HEK293 (cell line): ENCODE results near the gene HMG20A.

Experiments
- CTCF ChIA-PET: fragments of 350-600 bp; formaldehyde crosslinking; extraction: SDS; loops from one replicate; lab custom pipeline; 2021; ENCODE audit warnings: antibody characterized with exemption; lab: Yijun Ruan, JAX
- POLR2A ChIA-PET: fragments of 300-600 bp; formaldehyde crosslinking; extraction: SDS; loops from one replicate; lab custom pipeline; 2020; ENCODE audit warnings: antibody characterized with exemption, inconsistent platforms; lab: Yijun Ruan, JAX
- H3K27ac ChIP-seq: fragments of 200-500 bp; sonication (Bioruptor generic); 2 replicates; pipeline ENCODE4 v1.5.1; 2014; ENCODE audit warnings: low read depth, low read length, control low read depth, inconsistent platforms; ENCODE audit errors: extremely low read depth
- H3K36me3 ChIP-seq, 2 experiments: fragments of 200-500 bp in 1 of 2; sonication (Bioruptor generic) in 1 of 2; 1 replicate in 1 of 2; 2 replicates in 1 of 2; pipeline ENCODE4 v1.5.1; 2014 to 2017; ENCODE audit warnings: inconsistent platforms in 2 of 2, low read length in 2 of 2; ENCODE audit not compliant: control insufficient read depth in 2 of 2, insufficient read depth in 1 of 2
- H3K4me1 ChIP-seq: fragments of 200-500 bp; sonication (Bioruptor generic); 2 replicates; pipeline ENCODE4 v1.5.1; 2014; ENCODE audit warnings: mild to moderate bottlenecking, low read length, inconsistent platforms; ENCODE audit not compliant: control insufficient read depth, insufficient read depth
- H3K4me3 ChIP-seq: 2 replicates; pipeline ENCODE4 v1.5.1; 2011; ENCODE audit warnings: low read depth, mild to moderate bottlenecking, control low read depth, low read length, moderate library complexity
- H3K9me3 ChIP-seq: fragments of 200-500 bp; sonication (Bioruptor generic); 2 replicates; pipeline ENCODE4 v1.5.1; 2014; ENCODE audit warnings: low read depth, low read length, inconsistent platforms; ENCODE audit not compliant: control insufficient read depth, insufficient read depth
- BCL11B ChIP-seq: fragments of 450-650 bp; formaldehyde crosslinking; IDR thresholded peaks from 2 replicates; pipeline ENCODE4 v1.5.1; 2016; ENCODE audit warnings: low read depth, missing biosample characterization, missing genetic modification characterization
- FEZF1 ChIP-seq: fragments of 450-650 bp; formaldehyde crosslinking; IDR thresholded peaks from 2 replicates; pipeline ENCODE4 v1.5.1; 2016; ENCODE audit warnings: missing biosample characterization, missing genetic modification characterization
- KLF10 ChIP-seq: fragments of 450-650 bp; IDR thresholded peaks from 2 replicates; pipeline ENCODE4 v1.5.1; 2018; ENCODE audit warnings: missing biosample characterization, mild to moderate bottlenecking, missing genetic modification characterization
- KLF17 ChIP-seq: fragments of 450-650 bp; formaldehyde crosslinking; IDR thresholded peaks from 2 replicates; pipeline ENCODE4 v1.5.1; 2016; ENCODE audit warnings: missing biosample characterization, missing genetic modification characterization
- MZF1 ChIP-seq: fragments of 450-650 bp; formaldehyde crosslinking; IDR thresholded peaks from 2 replicates; pipeline ENCODE4 v1.5.1; 2017; ENCODE audit warnings: missing biosample characterization, missing genetic modification characterization, borderline replicate concordance
- SALL2 ChIP-seq: fragments of 450-650 bp; formaldehyde crosslinking; IDR thresholded peaks from 2 replicates; pipeline ENCODE4 v1.5.0; 2017; ENCODE audit warnings: missing biosample characterization, mild to moderate bottlenecking, missing genetic modification characterization, borderline replicate concordance
- ZIC2 ChIP-seq: fragments of 450-650 bp; formaldehyde crosslinking; IDR thresholded peaks from 2 replicates; pipeline ENCODE4 v1.5.1; 2016; ENCODE audit warnings: missing biosample characterization, missing genetic modification characterization
- ZNF121 ChIP-seq: fragments of 450-650 bp; formaldehyde crosslinking; IDR thresholded peaks from 2 replicates; pipeline ENCODE4 v1.5.1; 2016; ENCODE audit warnings: missing biosample characterization, missing genetic modification characterization
- ZNF133 ChIP-seq: fragments of 450-650 bp; formaldehyde crosslinking; IDR thresholded peaks from 2 replicates; pipeline ENCODE4 v1.5.1; 2016; ENCODE audit warnings: missing biosample characterization, missing genetic modification characterization
- ZNF169 ChIP-seq: fragments of 450-650 bp; formaldehyde crosslinking; IDR thresholded peaks from 2 replicates; pipeline ENCODE4 v1.5.1; 2016; ENCODE audit warnings: missing biosample characterization, missing genetic modification characterization
- ZNF211 ChIP-seq: fragments of 450-650 bp; formaldehyde crosslinking; IDR thresholded peaks from 2 replicates; pipeline ENCODE4 v1.5.1; 2016; ENCODE audit warnings: low read depth, missing biosample characterization, missing genetic modification characterization
- ZNF341 ChIP-seq: fragments of 450-650 bp; formaldehyde crosslinking; IDR thresholded peaks from 2 replicates; pipeline ENCODE4; 2016; ENCODE audit warnings: low read depth, missing biosample characterization, missing genetic modification characterization
- ZNF362 ChIP-seq: fragments of 450-650 bp; formaldehyde crosslinking; IDR thresholded peaks from 2 replicates; pipeline ENCODE4 v1.5.1; 2016; ENCODE audit warnings: missing biosample characterization, missing genetic modification characterization
- ZNF426 ChIP-seq: fragments of 450-650 bp; formaldehyde crosslinking; IDR thresholded peaks from 2 replicates; pipeline ENCODE4 v1.5.1; 2017; ENCODE audit warnings: missing biosample characterization, missing genetic modification characterization, mild to moderate bottlenecking, inconsistent platforms, moderate library complexity
- ZNF513 ChIP-seq: fragments of 450-650 bp; IDR thresholded peaks from 2 replicates; pipeline ENCODE4 v1.5.1; 2018; ENCODE audit warnings: missing biosample characterization, missing genetic modification characterization
- ZNF549 ChIP-seq: fragments of 450-650 bp; IDR thresholded peaks from 2 replicates; pipeline ENCODE4 v1.5.1; 2018; ENCODE audit warnings: missing biosample characterization, missing genetic modification characterization, mild to moderate bottlenecking, inconsistent platforms, moderate library complexity
- ZNF626 ChIP-seq: fragments of 450-650 bp; sonication (Bioruptor Pico); formaldehyde crosslinking; IDR thresholded peaks from 2 replicates; pipeline ENCODE4 v1.5.1; 2018; ENCODE audit warnings: missing biosample characterization, missing genetic modification characterization, inconsistent platforms
- ZNF660 ChIP-seq: fragments of 450-650 bp; IDR thresholded peaks from 2 replicates; pipeline ENCODE4 v1.5.1; 2018; ENCODE audit warnings: missing biosample characterization, mild to moderate bottlenecking, missing genetic modification characterization
- ZNF670 ChIP-seq: fragments of 450-650 bp; formaldehyde crosslinking; IDR thresholded peaks from 2 replicates; pipeline ENCODE4 v1.5.1; 2016; ENCODE audit warnings: missing biosample characterization, missing genetic modification characterization, low read depth
- ZNF692 ChIP-seq: fragments of 450-650 bp; formaldehyde crosslinking; IDR thresholded peaks from 2 replicates; pipeline ENCODE4 v1.5.1; 2016; ENCODE audit warnings: missing biosample characterization, missing genetic modification characterization
- ZNF747 ChIP-seq: fragments of 450-650 bp; formaldehyde crosslinking; IDR thresholded peaks from 2 replicates; pipeline ENCODE4 v1.5.1; 2016; ENCODE audit warnings: missing biosample characterization, missing genetic modification characterization
- ZSCAN30 ChIP-seq: fragments of 450-650 bp; IDR thresholded peaks from 2 replicates; pipeline ENCODE4 v1.5.1; 2018; ENCODE audit warnings: missing biosample characterization, mild to moderate bottlenecking, missing genetic modification characterization, moderate library complexity
- ZXDB ChIP-seq: fragments of 450-650 bp; formaldehyde crosslinking; IDR thresholded peaks from 2 replicates; pipeline ENCODE4 v1.5.1; 2016; ENCODE audit warnings: missing biosample characterization, missing genetic modification characterization
- TF ChIP-seq, protein P1 (sequence below): fragments of 450-650 bp; formaldehyde crosslinking; conservative IDR thresholded peaks from 2 replicates; pipeline ENCODE4 v1.5.1; 2016; ENCODE audit warnings: low read depth, missing biosample characterization, missing genetic modification characterization
- TF ChIP-seq, protein P2 (sequence below): fragments of 450-650 bp; formaldehyde crosslinking; IDR thresholded peaks from 2 replicates; pipeline ENCODE4 v1.5.1; 2017; ENCODE audit warnings: missing biosample characterization, missing genetic modification characterization
- TF ChIP-seq, protein P3 (sequence below): fragments of 450-650 bp; formaldehyde crosslinking; IDR thresholded peaks from 2 replicates; pipeline ENCODE4 v1.5.1; 2016; ENCODE audit warnings: missing biosample characterization, missing genetic modification characterization

Gene HMG20A

GRCh38 chr15:77497110-77497737 is 76.5 kb downstream of the HMG20A start (continued):
- no peak for TF ChIP-seq ZNF426 (tag by site-specific recombination)
- no peak for TF ChIP-seq ZNF211
- no peak for TF ChIP-seq ZNF513 (tag by site-specific recombination)
- 0 out of 2 replicates have a peak, but pooled peaks have one; percentile 36 for TF ChIP-seq ZNF692 (tag by site-specific recombination)
- TF ChIP-seq BCL11B (tag by site-specific recombination), result no peak
- TF ChIP-seq, protein P1, sequence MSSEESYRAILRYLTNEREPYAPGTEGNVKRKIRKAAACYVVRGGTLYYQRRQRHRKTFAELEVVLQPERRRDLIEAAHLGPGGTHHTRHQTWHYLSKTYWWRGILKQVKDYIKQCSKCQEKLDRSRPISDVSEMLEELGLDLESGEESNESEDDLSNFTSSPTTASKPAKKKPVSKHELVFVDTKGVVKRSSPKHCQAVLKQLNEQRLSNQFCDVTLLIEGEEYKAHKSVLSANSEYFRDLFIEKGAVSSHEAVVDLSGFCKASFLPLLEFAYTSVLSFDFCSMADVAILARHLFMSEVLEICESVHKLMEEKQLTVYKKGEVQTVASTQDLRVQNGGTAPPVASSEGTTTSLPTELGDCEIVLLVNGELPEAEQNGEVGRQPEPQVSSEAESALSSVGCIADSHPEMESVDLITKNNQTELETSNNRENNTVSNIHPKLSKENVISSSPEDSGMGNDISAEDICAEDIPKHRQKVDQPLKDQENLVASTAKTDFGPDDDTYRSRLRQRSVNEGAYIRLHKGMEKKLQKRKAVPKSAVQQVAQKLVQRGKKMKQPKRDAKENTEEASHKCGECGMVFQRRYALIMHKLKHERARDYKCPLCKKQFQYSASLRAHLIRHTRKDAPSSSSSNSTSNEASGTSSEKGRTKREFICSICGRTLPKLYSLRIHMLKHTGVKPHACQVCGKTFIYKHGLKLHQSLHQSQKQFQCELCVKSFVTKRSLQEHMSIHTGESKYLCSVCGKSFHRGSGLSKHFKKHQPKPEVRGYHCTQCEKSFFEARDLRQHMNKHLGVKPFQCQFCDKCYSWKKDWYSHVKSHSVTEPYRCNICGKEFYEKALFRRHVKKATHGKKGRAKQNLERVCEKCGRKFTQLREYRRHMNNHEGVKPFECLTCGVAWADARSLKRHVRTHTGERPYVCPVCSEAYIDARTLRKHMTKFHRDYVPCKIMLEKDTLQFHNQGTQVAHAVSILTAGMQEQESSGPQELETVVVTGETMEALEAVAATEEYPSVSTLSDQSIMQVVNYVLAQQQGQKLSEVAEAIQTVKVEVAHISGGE (tag by site-specific recombination), result no peak
- TF ChIP-seq, protein P2, sequence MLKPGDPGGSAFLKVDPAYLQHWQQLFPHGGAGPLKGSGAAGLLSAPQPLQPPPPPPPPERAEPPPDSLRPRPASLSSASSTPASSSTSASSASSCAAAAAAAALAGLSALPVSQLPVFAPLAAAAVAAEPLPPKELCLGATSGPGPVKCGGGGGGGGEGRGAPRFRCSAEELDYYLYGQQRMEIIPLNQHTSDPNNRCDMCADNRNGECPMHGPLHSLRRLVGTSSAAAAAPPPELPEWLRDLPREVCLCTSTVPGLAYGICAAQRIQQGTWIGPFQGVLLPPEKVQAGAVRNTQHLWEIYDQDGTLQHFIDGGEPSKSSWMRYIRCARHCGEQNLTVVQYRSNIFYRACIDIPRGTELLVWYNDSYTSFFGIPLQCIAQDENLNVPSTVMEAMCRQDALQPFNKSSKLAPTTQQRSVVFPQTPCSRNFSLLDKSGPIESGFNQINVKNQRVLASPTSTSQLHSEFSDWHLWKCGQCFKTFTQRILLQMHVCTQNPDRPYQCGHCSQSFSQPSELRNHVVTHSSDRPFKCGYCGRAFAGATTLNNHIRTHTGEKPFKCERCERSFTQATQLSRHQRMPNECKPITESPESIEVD, result no peak
- no peak for TF ChIP-seq ZNF626 (tag by site-specific recombination)
- TF ChIP-seq ZNF169 (tag by site-specific recombination), result no peak
- no peak for TF ChIP-seq ZNF747 (tag by site-specific recombination)
- TF ChIP-seq ZNF362 (tag by site-specific recombination), result no peak
- peak; percentile 88 for TF ChIP-seq ZIC2
- TF ChIP-seq ZNF133 (tag by site-specific recombination), result 0 out of 2 replicates have a peak, but pooled peaks have one; percentile 23
- no peak for TF ChIP-seq SALL2
- TF ChIP-seq ZXDB (tag by site-specific recombination), result no peak

DNA sequence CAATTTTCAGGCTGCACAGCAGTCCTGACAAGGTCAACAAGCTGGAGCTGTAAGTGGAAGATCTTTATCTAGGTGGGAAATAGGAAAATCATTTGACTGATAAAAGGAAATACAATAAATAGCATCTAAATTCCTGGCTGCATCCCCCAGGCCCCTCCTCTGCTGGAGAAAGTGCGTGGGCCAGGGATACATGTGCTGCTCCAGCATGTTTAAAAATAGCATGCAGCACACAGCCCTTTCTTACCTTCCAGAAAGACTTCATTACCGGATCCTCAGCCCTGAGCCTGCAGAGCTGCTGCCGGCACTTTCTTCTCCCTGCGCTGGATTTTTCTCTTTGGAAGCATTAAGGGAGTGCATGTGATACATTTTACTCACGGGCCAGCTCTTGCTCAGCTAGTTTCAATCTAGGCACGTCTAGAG is 77.3 kb downstream of the HMG20A start:
- no peak overlapping the region for H3K4me3 ChIP-seq
- CTCF ChIA-PET, result interaction anchor here (0.6 to 11.0 kb wide), 18 partner anchors 10 to 403 kb away, joined by 3 to 117 read pairs (median 4); partner anchors contain the start of gene PEAK1
- no peaks in the 10 kb centered on the region for H3K36me3 ChIP-seq
- POLR2A ChIA-PET, result interaction anchor here (1.4 kb wide), 1 partner anchor 45 kb away, joined by 5 read pairs; no protein-coding TSS in a partner anchor
- H3K27ac ChIP-seq, result no peak overlapping the region
- no peaks in the 10 kb centered on the region for H3K9me3 ChIP-seq
- H3K4me1 ChIP-seq, result no peaks in the 10 kb centered on the region
- no peak for TF ChIP-seq ZNF549 (tag by site-specific recombination)
- TF ChIP-seq FEZF1 (tag by site-specific recombination), result no peak
- TF ChIP-seq ZNF121 (tag by site-specific recombination), result no peak
- no peak for TF ChIP-seq ZNF660 (tag by site-specific recombination)
- TF ChIP-seq, protein P3, sequence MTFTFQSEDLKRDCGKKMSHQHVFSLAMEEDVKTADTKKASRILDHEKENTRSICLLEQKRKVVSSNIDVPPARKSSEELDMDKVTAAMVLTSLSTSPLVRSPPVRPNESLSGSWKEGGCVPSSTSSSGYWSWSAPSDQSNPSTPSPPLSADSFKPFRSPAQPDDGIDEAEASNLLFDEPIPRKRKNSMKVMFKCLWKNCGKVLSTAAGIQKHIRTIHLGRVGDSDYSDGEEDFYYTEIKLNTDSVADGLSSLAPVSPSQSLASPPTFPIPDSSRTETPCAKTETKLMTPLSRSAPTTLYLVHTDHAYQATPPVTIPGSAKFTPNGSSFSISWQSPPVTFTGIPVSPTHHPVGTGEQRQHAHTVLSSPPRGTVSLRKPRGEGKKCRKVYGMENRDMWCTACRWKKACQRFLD (tag by site-specific recombination), result no peak
- no peak for TF ChIP-seq MZF1 (tag by site-specific recombination)
- no peak for TF ChIP-seq KLF10 (tag by site-specific recombination)
- no peak for TF ChIP-seq ZNF341
- no peak for TF ChIP-seq KLF17 (tag by site-specific recombination)
- TF ChIP-seq ZNF670 (tag by site-specific recombination), result no peak
- TF ChIP-seq ZSCAN30, result no peak
